H1 (cell line): ENCODE data around the gene AGAP1. TPM values are rescaled to one million over a fixed set of nuclear protein-coding genes. Genes with fewer than 3 reads are reported as not detected.

Experiments used
- MAFK ChIP-seq: IDR thresholded peaks from 2 replicates; pipeline ENCODE4 v1.6.1; 2012; ENCODE audit warnings: low read depth, mild to moderate bottlenecking, improper control_type of control experiment, low read length
- polyA plus RNA-seq, 7 experiments: library from polyadenylated mRNA; depleted of rRNA in 3 of 7; stranded (reverse) in 5 of 7; unstranded in 2 of 7; fragments of >200 nt in 5 of 7; fragments of 200-250 nt in 2 of 7; gene quantifications; 1 replicate in 5 of 7; 2 replicates in 1 of 7; 4 replicates in 1 of 7; pipeline versions ENCODE4 v1.2.1 to v1.2.3, GENCODE V29; 2011 to 2013; ENCODE audit warnings: missing spikeins in 2 of 7, mixed read lengths in 2 of 7
- total RNA-seq: library from RNA; stranded (reverse); fragmentation: NEBNext Ultra II Directional; extraction: Animal tissue kit (Norgen Biotek cat#: 25700); gene quantifications from 2 replicates; pipeline ENCODE4 v1.2.1, GENCODE V29; 2021

The AGAP1 gene
- total and polyA plus RNA-seq, 2 of the 8 experiments (the other 6 are each of a cell fraction or from before 2014, with no cell fraction given) = 18.1 to 39.4 TPM

- no peak for TF ChIP-seq MAFK
Measured at GRCh38 chr2:235538981-235539380, 45.1 kb downstream of the AGAP1 start (continued).
